ENCODE data around the gene IGLON5.

IGLON5 gene

GRCh38 chr19:51295382-51296126 is 15.9 kb upstream of the IGLON5 start:
- no peaks in the 10 kb centered on the region for H3K4me1 Mint-ChIP-seq (ENCODE audit: low read depth)
- peaks cover 3% of the 10 kb centered on the region for H3K27me3 Mint-ChIP-seq
- no peaks in the 10 kb centered on the region for H3K36me3 Mint-ChIP-seq
- no peaks in the 10 kb centered on the region for H3K9me3 Mint-ChIP-seq (ENCODE audit: low read depth)
- no peak overlapping the region for H3K27ac Mint-ChIP-seq
- no peak overlapping the region for H3K4me3 Mint-ChIP-seq

- no peak overlapping the region for H3K27ac Mint-ChIP-seq
- H3K4me1 Mint-ChIP-seq (ENCODE audit: low read depth) = no peaks in the 10 kb centered on the region
- no peaks in the 10 kb centered on the region for H3K9me3 Mint-ChIP-seq (ENCODE audit: low read depth)
- peaks cover 4% of the 10 kb centered on the region for H3K27me3 Mint-ChIP-seq
- no peaks in the 10 kb centered on the region for H3K36me3 Mint-ChIP-seq
- H3K4me3 Mint-ChIP-seq = no peak overlapping the region
Measured at GRCh38 chr19:51296336-51297093, 14.9 kb upstream of the IGLON5 start.

GRCh38 chr19:51297406-51297805 is 14.0 kb upstream of the IGLON5 start:
- no peaks in the 10 kb centered on the region for H3K36me3 Mint-ChIP-seq
- peaks cover 6% of the 10 kb centered on the region for H3K27me3 Mint-ChIP-seq
- no peak overlapping the region for H3K4me3 Mint-ChIP-seq
- H3K4me1 Mint-ChIP-seq (ENCODE audit: low read depth) = no peaks in the 10 kb centered on the region
- no peak overlapping the region for H3K27ac Mint-ChIP-seq
- H3K9me3 Mint-ChIP-seq (ENCODE audit: low read depth) = no peaks in the 10 kb centered on the region

- Mint-ChIP-seq H3K27ac (no peak overlapping the region), H3K4me3 (no peak overlapping the region), H3K27me3 (peaks cover 11% of the 10 kb centered on the region), H3K36me3 (peaks cover 3% of the 10 kb centered on the region), H3K9me3 (ENCODE audit: low read depth) (peaks cover 13% of the 10 kb centered on the region), H3K4me1 (ENCODE audit: low read depth) (no peaks in the 10 kb centered on the region)
Measured at GRCh38 chr19:51301266-51301665, 10.2 kb upstream of the IGLON5 start.

- peaks cover 7% of the 10 kb centered on the region for H3K36me3 Mint-ChIP-seq
- H3K9me3 Mint-ChIP-seq (ENCODE audit: low read depth) = peaks cover 24% of the 10 kb centered on the region
- H3K27ac Mint-ChIP-seq = no peak overlapping the region
- H3K4me3 Mint-ChIP-seq = no peak overlapping the region
- peaks cover 4% of the 10 kb centered on the region for H3K4me1 Mint-ChIP-seq (ENCODE audit: low read depth)
- peaks cover 37% of the 10 kb centered on the region for H3K27me3 Mint-ChIP-seq
Measured at GRCh38 chr19:51305479-51305878, 6.0 kb upstream of the IGLON5 start.

- Mint-ChIP-seq H3K9me3 (ENCODE audit: low read depth) (peaks cover 8% of the 10 kb centered on the region), H3K36me3 (no peaks in the 10 kb centered on the region), H3K4me1 (ENCODE audit: low read depth) (peaks cover 8% of the 10 kb centered on the region), H3K27me3 (peaks cover 19% of the 10 kb centered on the region), H3K27ac (no peak overlapping the region), H3K4me3 (no peak overlapping the region)
Measured at GRCh38 chr19:51316688-51317087, 5.2 kb downstream of the IGLON5 start.

- Mint-ChIP-seq H3K4me1 (ENCODE audit: low read depth) (peaks cover 6% of the 10 kb centered on the region), H3K27ac (no peak overlapping the region), H3K4me3 (no peak overlapping the region), H3K27me3 (peaks cover 16% of the 10 kb centered on the region), H3K36me3 (no peaks in the 10 kb centered on the region), H3K9me3 (ENCODE audit: low read depth) (peaks cover 8% of the 10 kb centered on the region)
Measured at GRCh38 chr19:51317376-51317775, 5.9 kb downstream of the IGLON5 start.

- no peak overlapping the region for H3K27ac Mint-ChIP-seq
- H3K4me1 Mint-ChIP-seq (ENCODE audit: low read depth) = peaks cover 4% of the 10 kb centered on the region
- H3K4me3 Mint-ChIP-seq = no peak overlapping the region
- no peaks in the 10 kb centered on the region for H3K36me3 Mint-ChIP-seq
- H3K27me3 Mint-ChIP-seq = peaks cover 18% of the 10 kb centered on the region
- peaks cover 8% of the 10 kb centered on the region for H3K9me3 Mint-ChIP-seq (ENCODE audit: low read depth)
Measured at GRCh38 chr19:51317968-51318367, 6.5 kb downstream of the IGLON5 start.

GRCh38 chr19:51318687-51319648 is 7.5 kb downstream of the IGLON5 start:
- H3K36me3 Mint-ChIP-seq = no peaks in the 10 kb centered on the region
- H3K27ac Mint-ChIP-seq = no peak overlapping the region
- H3K4me1 Mint-ChIP-seq (ENCODE audit: low read depth) = no peaks in the 10 kb centered on the region
- peaks cover 17% of the 10 kb centered on the region for H3K27me3 Mint-ChIP-seq
- no peak overlapping the region for H3K4me3 Mint-ChIP-seq
- peaks cover 8% of the 10 kb centered on the region for H3K9me3 Mint-ChIP-seq (ENCODE audit: low read depth)

GRCh38 chr19:51319649-51320279 is 8.3 kb downstream of the IGLON5 start:
- Mint-ChIP-seq H3K27ac (no peak overlapping the region), H3K4me1 (ENCODE audit: low read depth) (no peaks in the 10 kb centered on the region), H3K4me3 (no peak overlapping the region), H3K27me3 (peaks cover 21% of the 10 kb centered on the region), H3K36me3 (no peaks in the 10 kb centered on the region), H3K9me3 (ENCODE audit: low read depth) (peaks cover 7% of the 10 kb centered on the region)

GRCh38 chr19:51320280-51320657 is 8.8 kb downstream of the IGLON5 start:
- H3K4me1 Mint-ChIP-seq (ENCODE audit: low read depth) = no peaks in the 10 kb centered on the region
- H3K4me3 Mint-ChIP-seq = no peak overlapping the region
- peaks cover 19% of the 10 kb centered on the region for H3K27me3 Mint-ChIP-seq
- H3K27ac Mint-ChIP-seq = no peak overlapping the region
- no peaks in the 10 kb centered on the region for H3K36me3 Mint-ChIP-seq
- peaks cover 2% of the 10 kb centered on the region for H3K9me3 Mint-ChIP-seq (ENCODE audit: low read depth)

GRCh38 chr19:51321799-51322198 is 10.4 kb downstream of the IGLON5 start:
- no peaks in the 10 kb centered on the region for H3K4me1 Mint-ChIP-seq (ENCODE audit: low read depth)
- H3K36me3 Mint-ChIP-seq = no peaks in the 10 kb centered on the region
- no peak overlapping the region for H3K4me3 Mint-ChIP-seq
- H3K27ac Mint-ChIP-seq = no peak overlapping the region
- peaks cover 22% of the 10 kb centered on the region for H3K27me3 Mint-ChIP-seq
- no peaks in the 10 kb centered on the region for H3K9me3 Mint-ChIP-seq (ENCODE audit: low read depth)

- H3K27me3 Mint-ChIP-seq = peaks cover 24% of the 10 kb centered on the region
- H3K4me3 Mint-ChIP-seq = no peak overlapping the region
- H3K9me3 Mint-ChIP-seq (ENCODE audit: low read depth) = no peaks in the 10 kb centered on the region
- no peak overlapping the region for H3K27ac Mint-ChIP-seq
- H3K4me1 Mint-ChIP-seq (ENCODE audit: low read depth) = peaks cover 5% of the 10 kb centered on the region
- no peaks in the 10 kb centered on the region for H3K36me3 Mint-ChIP-seq
Measured at GRCh38 chr19:51323481-51324166, 12.2 kb downstream of the IGLON5 start.

- H3K4me3 Mint-ChIP-seq = no peak overlapping the region
Measured at GRCh38 chr19:51324167-51324481, 12.7 kb downstream of the IGLON5 start.

More at GRCh38 chr19:51324167-51324481, 12.7 kb downstream of the IGLON5 start:
- Mint-ChIP-seq H3K4me1 (ENCODE audit: low read depth) (peaks cover 5% of the 10 kb centered on the region), H3K27me3 (peaks cover 25% of the 10 kb centered on the region), H3K27ac (no peak overlapping the region), H3K9me3 (ENCODE audit: low read depth) (no peaks in the 10 kb centered on the region), H3K36me3 (no peaks in the 10 kb centered on the region)
